GM19372 (cell line): ENCODE results near the gene FBLN1.

Experiments used
- ATAC-seq: cut with Tn5 transposase; IDR thresholded peaks from one replicate; pipeline ENCODE4 v1.9.1; 2021; ENCODE audit warnings: mild to moderate bottlenecking, low read depth, moderate library complexity; ENCODE audit not compliant: unreplicated experiment

Gene FBLN1

DNA sequence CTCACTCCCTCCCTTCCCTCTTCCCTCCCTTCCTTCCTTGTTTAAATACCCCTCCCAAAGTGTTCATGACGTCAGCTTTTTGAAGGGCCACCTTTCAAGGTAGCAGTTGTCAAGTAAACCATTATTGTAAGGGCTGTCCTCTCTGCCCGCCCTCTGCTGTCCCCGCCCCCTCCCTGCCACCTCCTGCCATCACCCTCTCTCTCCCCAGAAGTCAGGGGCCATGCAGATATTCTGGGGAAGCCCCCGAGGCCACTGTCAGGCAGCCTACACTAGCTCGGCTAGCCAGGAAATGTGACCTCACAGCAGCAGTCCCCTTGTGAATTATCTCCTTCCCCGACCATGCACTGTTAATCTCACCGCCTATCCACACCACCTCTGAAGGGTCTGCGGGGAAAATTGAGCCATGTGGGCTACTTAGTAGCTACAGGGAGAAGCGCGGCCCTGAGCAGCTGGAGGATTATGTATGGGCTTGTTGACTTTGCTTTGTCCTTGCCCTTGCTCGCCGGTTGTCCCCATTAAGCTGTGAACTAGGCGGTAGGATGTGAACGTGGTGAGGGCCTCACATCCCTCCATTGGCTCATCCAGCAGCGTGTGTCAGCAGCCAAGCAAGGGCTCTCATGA lies 126.9 kb downstream of the FBLN1 start:
- no peak for ATAC-seq

DNA sequence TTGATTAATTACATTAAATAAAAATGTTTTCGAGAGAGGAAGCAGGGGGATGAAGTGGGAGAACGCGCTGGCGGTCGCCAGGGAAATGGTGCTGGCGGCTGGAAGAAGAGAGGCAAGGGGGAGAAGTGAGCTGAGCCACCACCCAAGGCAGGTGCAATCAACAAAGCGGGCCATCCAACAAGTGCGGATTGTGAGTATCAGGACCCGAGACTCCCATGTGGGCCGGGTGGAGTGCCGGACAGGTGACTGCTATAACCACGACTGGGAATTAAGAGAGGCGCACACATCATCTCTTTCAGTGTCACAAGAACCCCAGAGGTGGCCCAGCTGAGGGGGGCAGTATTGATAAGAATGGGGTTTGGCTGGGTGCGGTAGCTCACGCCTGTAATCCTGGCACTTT lies 127.8 kb downstream of the FBLN1 start:
- ATAC-seq: no peak

DNA sequence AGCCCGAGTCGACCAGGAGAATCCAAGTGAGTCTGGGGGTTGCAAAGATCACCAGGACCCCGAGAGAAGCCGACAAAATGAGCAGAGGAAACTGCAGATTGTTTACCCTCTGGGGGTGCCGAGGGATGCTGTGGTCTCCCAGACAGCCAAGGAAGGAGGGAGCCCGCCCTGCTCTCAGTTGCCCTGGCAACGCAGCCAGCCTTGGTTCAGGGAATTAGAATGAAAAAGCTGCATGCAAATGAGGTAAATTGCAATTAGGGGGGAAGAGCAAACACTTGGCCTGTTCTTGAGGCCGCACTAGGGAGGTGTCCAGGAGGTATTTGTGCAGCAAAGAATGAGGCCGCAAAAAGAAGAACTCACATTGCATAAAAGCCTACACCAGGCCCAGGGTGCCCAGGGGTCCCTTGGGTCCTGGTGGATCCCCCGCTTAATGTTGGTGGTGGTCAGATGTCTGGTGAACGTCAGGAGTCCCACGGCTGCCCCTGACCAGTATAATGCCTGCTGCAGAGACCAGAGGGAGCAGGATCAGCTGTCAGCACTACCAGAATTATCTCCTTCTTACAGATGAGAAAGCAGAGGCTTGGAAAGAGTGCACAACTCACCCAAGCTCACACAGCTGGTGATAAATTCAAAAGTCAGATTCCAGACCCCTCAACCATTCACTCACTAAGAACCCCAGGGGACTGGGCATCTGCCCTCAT lies 128.6 kb downstream of the FBLN1 start:
- ATAC-seq: no peak

DNA sequence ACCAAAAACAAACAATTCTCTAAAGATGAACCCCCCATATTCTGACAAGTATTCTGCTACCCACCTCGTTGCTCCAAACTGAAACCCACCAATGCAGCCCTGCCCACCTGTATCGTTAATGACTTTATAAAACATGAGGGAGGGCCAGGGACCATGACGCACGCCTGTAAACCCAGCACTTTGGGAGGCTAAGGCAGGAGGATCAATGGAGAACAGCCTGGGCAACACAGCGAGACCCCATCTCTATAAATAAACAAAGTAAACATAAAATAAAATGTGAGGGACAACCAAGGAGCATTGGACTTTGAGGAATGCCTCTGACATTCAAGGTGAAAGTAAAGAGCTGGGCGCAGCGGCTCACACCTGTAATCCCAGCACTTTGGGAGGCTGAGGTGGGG lies 129.2 kb downstream of the FBLN1 start:
- no peak for ATAC-seq

DNA sequence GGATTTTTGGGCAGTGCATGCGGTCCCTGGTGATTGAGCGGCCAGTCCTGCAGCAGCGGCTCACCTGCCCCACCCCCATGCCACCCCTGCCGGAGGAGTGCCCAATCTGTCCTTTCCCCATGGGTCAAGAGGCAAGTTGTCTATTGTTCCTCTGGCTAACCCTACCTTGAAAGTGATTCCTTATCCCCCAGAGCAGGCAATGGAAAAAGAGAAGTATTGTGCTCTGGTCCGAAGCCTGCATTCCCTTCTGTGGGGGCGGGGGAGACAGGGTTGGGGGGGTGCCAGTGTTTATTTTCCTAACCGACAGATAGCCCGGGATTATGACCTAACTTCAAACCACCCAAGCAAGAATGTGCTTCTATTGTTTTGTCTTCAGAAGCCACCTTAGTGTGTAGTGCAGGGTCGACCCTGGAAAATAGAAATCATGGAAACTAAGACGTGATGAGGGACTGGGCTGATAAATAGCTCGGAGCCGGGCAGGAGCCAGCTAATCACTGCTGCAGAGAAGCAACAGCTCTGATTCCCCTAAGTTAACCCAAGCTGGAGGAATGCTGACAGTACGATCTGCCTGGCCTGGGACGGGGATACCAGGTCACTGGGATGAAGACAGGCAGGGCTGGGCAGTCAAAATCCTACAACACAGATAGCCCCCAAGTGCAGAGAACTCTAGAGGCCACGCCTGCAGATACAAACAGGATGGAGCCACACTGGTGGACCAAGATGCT lies 130.3 kb downstream of the FBLN1 start:
- ATAC-seq: no peak

DNA sequence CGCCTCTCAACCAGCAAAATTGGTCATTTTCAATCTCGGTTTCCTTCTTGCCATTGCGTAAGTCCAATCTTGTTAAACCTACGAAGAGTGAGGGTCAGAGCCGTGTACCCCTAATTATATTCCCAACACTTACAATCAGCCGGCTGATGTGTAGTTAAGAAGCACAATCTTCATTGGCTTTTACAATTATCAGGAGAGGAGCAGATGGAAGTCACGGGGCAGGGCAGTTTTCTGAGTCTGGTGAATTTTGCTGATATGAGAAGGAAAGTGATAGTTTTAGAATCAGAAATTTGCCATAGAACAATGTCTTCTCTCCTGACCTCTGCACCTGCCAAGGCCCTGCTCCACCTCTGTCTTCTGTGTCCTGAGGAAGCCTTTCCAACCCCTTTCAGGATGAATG lies 134.0 kb downstream of the FBLN1 start:
- no peak for ATAC-seq

DNA sequence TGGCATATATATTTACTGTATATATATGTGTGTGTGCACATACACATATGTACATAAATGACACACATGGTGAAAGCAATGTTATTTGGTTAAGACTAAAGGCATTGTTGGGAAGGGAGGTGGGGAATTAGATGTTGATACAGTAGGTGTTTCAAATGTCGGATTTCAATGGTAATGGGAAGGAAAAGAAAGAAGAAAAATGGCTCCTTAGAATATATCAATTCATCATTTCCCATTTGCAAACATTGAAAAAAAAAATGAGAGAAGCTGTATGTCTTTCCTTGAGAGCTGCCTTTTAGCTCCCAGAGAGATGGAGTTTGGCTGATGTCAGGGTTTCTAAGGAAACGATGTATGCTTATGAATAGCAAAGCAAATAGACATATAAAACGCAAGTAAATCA lies 135.5 kb downstream of the FBLN1 start:
- no peak for ATAC-seq

DNA sequence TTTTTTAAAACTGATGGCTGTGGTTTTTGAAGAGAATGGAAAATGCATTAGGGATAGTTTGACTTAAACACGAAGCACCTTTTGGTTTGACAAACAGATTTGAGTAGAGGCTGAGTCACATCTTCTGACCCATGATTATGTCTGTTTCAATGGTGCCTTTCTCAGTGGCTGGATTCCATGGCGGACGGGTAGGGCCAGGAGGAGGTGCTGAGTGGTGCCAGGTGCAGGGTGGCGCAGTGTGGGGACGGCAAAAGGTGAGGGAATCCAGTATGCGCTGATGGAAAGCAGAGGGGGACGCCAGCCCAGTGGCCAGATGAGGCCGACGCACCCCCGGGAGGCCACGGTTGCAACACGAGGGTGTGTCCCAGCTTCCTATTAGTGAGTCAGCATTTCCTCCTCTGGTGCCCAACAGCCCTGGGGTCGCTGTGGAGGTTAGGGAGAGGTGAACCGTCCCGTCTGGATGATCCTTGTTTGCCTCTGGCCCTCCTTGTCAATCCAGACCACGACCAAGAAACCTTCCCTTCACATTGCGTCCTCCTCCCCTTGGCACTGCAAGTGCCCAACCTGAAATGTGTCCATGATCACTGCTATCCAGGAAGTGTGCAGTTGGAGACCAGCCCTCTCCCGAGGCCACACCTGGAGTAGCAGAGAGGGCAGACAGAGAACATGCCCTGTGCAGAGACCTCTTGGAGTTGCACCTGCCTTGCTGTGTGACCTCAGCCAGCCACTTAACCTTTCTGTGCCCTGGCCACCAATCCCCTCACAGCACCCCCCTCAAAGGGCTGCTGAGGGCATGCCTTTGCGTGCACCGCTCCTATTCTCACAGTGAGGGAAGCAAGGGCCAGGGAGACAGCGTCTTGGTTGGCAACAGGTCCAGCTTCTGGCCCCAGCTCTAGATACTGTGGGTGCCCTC lies 136.4 kb downstream of the FBLN1 start:
- no peak for ATAC-seq

DNA sequence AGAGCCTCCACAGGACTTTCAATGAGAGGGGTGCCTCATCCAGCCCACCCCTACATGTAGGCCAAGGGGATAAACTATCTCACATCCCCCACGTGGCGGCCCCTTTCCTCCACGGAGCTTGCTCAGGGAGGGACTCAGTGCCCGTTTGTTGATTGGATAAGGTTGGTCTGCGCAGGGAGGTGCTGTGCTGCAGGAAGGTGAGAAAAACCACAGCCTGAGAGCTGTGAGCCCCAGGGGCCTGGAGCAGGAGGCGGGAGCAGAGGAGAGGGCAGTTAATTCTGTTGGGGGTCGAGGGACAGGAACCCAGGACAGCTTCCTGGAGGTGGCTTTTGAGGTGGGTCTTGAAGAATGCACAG lies 137.0 kb downstream of the FBLN1 start:
- no peak for ATAC-seq

DNA sequence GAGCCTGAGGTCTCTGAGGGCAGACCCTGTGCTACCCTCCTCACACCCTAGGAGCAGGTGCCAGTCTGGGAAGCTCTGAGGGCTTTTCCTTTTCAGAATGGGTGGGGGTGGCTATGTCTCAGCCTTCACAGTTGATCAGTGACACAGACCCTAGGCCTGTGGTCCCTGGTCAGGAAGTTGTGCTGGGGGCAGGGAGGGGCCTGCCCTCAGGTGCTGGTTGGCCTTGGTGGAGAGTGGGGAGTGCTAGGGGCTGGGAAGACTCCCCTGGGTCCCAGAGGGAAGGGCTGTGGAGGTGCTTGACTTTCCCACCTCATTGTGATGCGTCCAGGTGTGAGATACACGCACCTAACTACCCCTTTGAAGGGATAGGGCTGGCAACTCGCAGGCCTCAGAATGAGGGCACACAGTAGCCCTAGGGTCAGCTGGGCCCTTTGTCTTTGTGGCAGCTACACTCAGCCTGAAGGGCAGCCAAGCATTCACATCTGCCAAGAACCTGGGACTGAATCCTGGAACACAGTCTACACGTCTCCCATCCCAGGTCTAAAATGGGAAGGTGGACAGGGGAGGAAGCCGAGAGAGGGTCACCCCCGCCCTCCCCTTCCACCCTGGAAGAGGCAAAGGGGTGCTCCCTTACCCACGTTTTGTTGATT lies 137.7 kb downstream of the FBLN1 start:
- no peak for ATAC-seq

DNA sequence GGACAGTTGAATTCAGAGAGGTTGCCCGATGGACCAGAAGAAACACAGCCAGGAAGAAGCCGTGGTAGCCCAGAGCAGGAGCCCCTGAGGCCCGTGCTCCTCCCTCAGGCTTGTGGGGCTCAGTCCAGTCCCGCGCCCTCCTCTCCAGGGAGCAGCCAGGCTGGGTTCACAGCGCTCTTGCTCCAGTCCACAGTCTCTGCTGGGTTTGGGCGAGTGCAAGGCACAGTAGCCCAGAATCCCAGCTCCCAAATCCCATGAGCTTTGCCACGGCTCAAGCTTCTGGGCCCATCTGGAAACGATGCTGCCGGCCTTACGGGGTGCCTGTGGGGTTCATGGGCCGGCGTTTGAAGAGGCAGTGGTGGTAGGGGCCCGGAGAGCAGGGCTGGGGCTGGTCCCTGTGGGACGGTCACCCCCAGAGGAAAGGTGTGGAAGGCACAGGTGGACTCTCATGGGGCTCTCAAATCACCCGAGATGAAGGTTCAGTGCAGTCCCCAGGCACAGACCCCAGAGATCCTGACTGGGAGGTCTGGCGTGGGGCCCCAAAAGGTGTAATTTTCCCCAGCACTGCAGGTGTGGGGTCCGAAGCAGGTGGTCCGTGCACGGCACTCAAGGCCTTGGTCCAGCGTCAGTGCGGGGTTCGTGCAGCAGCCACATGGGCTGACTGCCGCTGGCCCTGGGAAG lies 138.4 kb downstream of the FBLN1 start:
- no peak for ATAC-seq

DNA sequence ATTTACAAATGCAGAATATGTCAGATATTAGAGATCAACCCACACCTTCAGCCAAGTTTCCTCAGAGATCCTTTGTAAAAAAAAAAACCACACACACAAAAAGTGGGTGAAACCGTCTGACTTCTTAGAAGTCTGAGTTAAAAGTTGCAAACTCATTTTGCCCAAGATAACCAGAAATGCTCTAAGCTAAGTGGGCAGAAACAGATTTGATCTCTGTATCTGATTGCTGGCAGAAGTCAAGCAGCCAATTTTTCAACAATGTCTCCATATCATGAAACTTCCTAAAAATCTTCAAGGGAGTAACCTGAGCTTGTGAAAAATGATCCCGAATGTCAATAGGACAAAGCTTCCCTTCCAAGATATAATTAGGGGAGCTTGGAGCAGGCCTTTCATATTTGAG lies 140.3 kb downstream of the FBLN1 start:
- no peak for ATAC-seq

DNA sequence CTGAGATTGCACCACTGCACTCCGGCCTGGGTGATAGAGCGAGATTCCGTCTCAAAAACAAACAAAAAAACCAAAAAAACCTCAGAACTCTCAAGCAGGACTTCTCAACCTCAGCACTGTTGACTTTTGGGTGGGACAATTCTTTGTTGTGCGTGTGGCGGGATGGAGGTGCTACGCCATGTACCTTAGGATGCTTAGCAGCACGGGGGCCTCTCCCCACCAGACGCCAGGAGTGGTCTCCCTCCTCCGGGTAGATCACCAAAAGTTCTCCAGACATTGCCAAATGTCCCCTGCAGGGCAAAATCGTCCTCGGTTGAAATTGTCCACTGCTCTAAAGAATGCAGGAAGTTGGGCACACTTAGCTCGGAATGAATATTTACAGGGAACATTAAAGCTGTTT lies 142.0 kb downstream of the FBLN1 start:
- ATAC-seq: no peak

DNA sequence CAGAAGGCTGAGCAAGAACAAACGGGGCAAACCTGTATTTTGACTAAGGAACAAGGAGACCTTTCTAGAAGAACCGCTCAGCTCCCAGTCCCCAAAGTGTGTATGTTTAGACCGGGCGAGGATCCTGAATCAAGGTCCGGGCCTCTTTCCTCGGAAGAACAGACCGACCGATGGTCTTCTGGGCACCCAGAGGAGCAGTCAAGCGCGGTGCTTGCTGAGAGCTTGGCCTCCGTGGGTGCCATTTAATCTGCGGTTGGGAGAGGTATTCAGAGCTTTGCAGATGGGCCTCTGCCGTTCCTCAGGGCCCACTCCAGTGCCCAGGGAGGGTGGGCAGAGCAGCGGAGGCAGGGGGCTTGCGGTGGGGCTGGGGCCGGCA lies 142.5 kb downstream of the FBLN1 start:
- ATAC-seq: no peak

DNA sequence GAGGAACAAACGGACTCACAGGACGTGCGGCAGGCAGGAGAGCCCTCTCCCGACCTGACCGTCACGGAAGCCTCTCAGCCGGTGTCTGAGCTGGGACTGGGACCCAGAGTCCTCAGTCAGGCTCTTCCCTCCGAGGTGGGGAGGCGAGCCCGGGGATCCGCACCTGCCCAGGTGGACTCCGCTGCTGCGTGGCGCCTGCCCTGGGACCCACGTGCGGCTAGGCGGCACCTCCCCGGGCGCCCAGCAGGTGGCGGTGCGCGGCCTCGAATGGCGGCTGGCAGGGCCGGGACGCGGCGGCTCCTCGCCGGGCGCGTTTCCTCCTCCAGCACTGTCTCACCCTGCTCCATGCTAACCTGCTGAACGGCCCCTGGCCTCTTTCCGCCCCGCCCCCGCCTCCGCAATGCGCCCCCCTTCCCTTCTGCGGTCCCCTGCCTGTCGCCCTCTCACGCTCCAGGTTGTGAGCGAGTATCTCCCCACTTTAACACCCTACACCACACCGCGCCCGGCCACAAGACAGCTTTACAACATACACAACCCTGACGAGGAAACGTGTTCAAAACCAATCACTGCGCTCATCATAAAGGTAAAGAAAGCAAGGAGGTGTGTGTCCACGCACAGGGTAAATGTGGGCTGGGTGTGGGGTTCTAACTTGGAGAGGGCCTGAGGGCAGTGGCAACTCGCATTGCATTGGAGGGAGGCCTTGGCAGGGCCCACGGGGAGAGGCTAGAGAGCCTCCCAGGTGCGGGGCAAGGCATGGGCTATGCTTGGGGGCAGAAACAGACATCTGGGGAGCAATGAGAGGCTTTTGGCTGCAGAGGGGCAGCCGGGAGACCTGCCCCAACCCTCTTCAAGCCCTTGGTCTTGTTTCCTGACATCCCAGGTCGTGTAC lies 143.1 kb downstream of the FBLN1 start:
- no peak for ATAC-seq

DNA sequence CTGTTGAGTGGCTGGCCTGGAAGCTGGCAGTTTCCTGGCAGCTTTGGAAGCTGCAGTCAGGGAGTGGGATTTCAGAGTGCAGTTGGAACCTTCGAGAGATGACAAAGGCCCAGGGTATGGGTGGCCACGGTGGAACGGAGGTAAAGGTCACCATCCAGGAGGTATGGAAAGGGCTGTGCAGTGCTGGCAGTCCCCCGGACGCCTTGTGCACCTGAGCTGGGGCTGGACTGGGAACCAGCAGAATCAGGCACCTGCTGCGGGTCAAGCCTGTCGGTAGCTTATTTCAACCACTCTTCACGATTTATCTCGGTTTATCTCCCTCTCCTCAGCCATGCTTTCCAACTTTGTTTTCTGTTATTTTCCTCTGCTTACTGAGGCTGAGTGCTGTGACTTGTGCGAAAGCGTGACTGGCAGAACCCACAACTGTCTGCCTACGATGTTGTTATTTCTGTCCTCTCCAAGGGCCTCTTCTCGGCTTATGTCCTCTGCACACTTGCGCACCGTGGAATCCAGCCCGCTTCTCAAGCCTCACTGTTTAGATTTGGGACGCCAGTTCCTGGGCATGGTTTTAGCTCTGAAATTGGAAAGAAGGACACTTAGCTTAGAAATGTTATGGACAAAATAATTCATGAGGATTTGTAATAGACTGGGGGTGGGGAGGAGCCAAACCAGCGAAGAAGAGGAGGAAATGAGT lies 145.0 kb downstream of the FBLN1 start:
- no peak for ATAC-seq

DNA sequence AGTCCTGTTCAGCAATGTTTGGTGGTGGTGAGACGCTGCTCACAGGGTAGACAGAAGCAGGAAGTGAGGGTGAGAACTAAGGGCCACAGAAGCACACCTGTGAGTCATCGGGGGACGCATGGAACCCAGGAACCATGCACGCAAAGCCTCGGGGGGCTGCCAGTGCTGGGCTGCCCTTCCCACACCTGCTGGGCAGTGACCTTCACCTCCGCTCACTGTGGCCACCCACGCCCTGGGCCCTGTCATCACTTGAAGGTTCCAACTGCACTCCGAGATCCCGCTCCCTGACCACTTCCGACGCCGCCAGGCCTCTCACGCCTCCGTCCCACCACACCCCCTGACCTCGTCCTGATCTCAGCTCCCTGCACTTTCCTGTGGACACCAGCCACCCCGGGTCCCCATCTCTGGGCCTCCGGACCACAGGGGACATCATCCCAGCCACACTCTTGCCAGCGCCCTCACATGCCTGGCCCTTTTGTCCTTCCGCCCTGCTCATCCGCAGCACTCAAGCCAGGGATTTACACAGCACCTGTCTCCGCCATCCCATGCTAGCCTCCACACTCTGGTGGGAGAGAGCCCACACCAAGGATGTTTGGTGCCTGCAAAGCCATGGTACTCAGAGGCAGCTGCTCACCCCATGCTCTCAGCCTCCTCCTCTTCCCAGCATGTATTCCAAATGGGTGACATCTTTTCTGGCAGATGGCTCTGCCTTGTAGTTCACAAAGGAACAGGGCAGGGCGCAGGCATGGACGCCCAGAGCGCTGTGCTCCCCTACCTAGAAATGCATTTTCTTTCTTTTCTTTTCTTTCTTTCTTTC lies 145.8 kb downstream of the FBLN1 start:
- ATAC-seq: no peak

DNA sequence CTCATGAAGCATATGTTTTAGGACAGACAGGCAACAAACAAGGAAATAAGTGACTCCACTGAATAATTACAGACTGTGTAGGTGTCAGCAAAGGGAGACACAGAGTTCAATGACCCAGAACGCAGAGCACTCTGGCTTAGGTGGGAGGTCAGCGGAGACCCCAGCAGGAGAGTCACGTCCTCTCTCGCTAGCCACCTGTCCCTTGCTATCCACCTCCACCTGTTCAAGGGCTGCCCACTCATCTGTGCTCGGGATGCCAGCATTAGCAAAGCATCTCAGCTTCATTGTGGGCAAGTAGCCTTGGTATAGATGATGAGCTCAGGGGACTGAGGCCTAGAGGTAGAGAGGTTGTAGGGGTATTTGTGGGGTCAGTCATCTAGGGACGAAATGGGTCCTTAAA lies 147.1 kb downstream of the FBLN1 start:
- no peak for ATAC-seq
